ENCODE measurements around the gene CNTN2.
A peak's percentile ranks its signal among the peaks of the same experiment; 100 is the strongest.

The CNTN2 gene

GRCh38 chr1:205042911-205043806 lies at the start of gene CNTN2:
CNTN2 (plus strand) TSS chr1:205043212; CDS start chr1:205053186, 9,974 bp downstream.
- DNase-seq, result peak; percentile 81

GRCh38 chr1:204994086-204994862 lies 48.7 kb upstream of the CNTN2 start:
- no peak for DNase-seq

GRCh38 chr1:204996981-204997380 lies 46.0 kb upstream of the CNTN2 start:
- no peak for DNase-seq

- DNase-seq, result no peak
These were observed 45.2 kb upstream of the CNTN2 start for GRCh38 chr1:204997591-204998355.

- DNase-seq, result no peak
These were observed 41.9 kb upstream of the CNTN2 start for GRCh38 chr1:205001162-205001561.

- DNase-seq, result no peak
These were observed 40.3 kb upstream of the CNTN2 start for GRCh38 chr1:205002705-205003104.

- DNase-seq, result no peak
These were observed 39.5 kb upstream of the CNTN2 start for GRCh38 chr1:205003358-205004131.

GRCh38 chr1:205004351-205004750 lies 38.7 kb upstream of the CNTN2 start:
- DNase-seq, result no peak

- DNase-seq, result no peak
These were observed 34.1 kb upstream of the CNTN2 start for GRCh38 chr1:205008896-205009295.

GRCh38 chr1:205009670-205010069 lies 33.3 kb upstream of the CNTN2 start:
- DNase-seq, result no peak

- no peak for DNase-seq
These were observed 30.4 kb upstream of the CNTN2 start for GRCh38 chr1:205012391-205013140.

- DNase-seq, result peak; percentile 70
These were observed 29.2 kb upstream of the CNTN2 start for GRCh38 chr1:205013683-205014367.

- DNase-seq, result no peak
These were observed 28.2 kb upstream of the CNTN2 start for GRCh38 chr1:205014783-205015182.

GRCh38 chr1:205015241-205015640 lies 27.8 kb upstream of the CNTN2 start:
- no peak for DNase-seq

- DNase-seq, result no peak
These were observed 26.9 kb upstream of the CNTN2 start for GRCh38 chr1:205016075-205016474.

- DNase-seq, result no peak
These were observed 26.4 kb upstream of the CNTN2 start for GRCh38 chr1:205016584-205016983.

GRCh38 chr1:205017001-205017400 lies 26.0 kb upstream of the CNTN2 start:
- DNase-seq, result no peak

- DNase-seq, result no peak
These were observed 25.2 kb upstream of the CNTN2 start for GRCh38 chr1:205017766-205018165.

- no peak for DNase-seq
These were observed 24.6 kb upstream of the CNTN2 start for GRCh38 chr1:205018381-205018780.

GRCh38 chr1:205020466-205020865 lies 22.5 kb upstream of the CNTN2 start:
- peak; percentile 11 for DNase-seq

- no peak for DNase-seq
These were observed 18.3 kb upstream of the CNTN2 start for GRCh38 chr1:205024679-205025078.

Measured in NCI-H1105 treated with DMSO at 0.1 percent for 48 hours (cell line).